H9 (cell line): Measurements from ENCODE around the gene ANKIB1. TPM values are rescaled to one million over a fixed set of nuclear protein-coding genes. Genes with fewer than 3 reads are reported as not detected.

Source experiments
- DNase-seq: peaks from one replicate; pipeline ENCODE4 v3.0.0-alpha.2; 2017
- H2AFZ ChIP-seq: one replicate; pipeline ENCODE4 v1.6.1; 2013; ENCODE audit warnings: mild to moderate bottlenecking, low read length, control low read depth, moderate library complexity
- H2AK5ac ChIP-seq: 2 replicates; pipeline ENCODE4 v1.6.1; 2013; ENCODE audit warnings: low read length, control low read depth, mixed read lengths; ENCODE audit not compliant: insufficient read length
- H2BK120ac ChIP-seq: one replicate; pipeline ENCODE4 v1.6.1; 2013; ENCODE audit warnings: low read depth, mild to moderate bottlenecking, low read length, control low read depth, inconsistent platforms; ENCODE audit not compliant: poor library complexity, severe bottlenecking
- H2BK12ac ChIP-seq: 2 replicates; pipeline ENCODE4 v1.6.1; 2013; ENCODE audit warnings: low read length, control low read depth, mixed read lengths, low read depth; ENCODE audit not compliant: insufficient read length
- H2BK15ac ChIP-seq: 2 replicates; pipeline ENCODE4 v1.6.1; 2013; ENCODE audit warnings: low read depth, low read length, control low read depth
- H2BK20ac ChIP-seq: one replicate; pipeline ENCODE4 v1.6.1; 2013; ENCODE audit warnings: low read depth, mild to moderate bottlenecking, low read length, control low read depth, inconsistent platforms; ENCODE audit not compliant: poor library complexity, severe bottlenecking
- H2BK5ac ChIP-seq: 2 replicates; pipeline ENCODE4 v1.6.1; 2013; ENCODE audit warnings: low read length, control low read depth, mixed read lengths; ENCODE audit not compliant: insufficient read length
- H3K14ac ChIP-seq: 2 replicates; pipeline ENCODE4 v1.6.1; 2013; ENCODE audit warnings: low read length, control low read depth; ENCODE audit not compliant: insufficient read depth
- H3K18ac ChIP-seq: 2 replicates; pipeline ENCODE4 v1.6.1; 2013; ENCODE audit warnings: low read depth, mild to moderate bottlenecking, mixed read lengths, low read length, control low read depth; ENCODE audit not compliant: insufficient read length
- H3K23ac ChIP-seq: 2 replicates; pipeline ENCODE4 v1.6.1; 2013; ENCODE audit warnings: low read length, control low read depth, mixed read lengths, low read depth; ENCODE audit not compliant: insufficient read length
- H3K23me2 ChIP-seq: 2 replicates; pipeline ENCODE4 v1.6.1; 2013; ENCODE audit warnings: low read depth, mild to moderate bottlenecking, mixed read lengths, low read length, control low read depth; ENCODE audit not compliant: insufficient read length, poor library complexity, severe bottlenecking
- H3K27ac ChIP-seq: 2 replicates; pipeline ENCODE4 v1.5.1; 2013; ENCODE audit warnings: low read length, control low read depth, mixed read lengths, low read depth; ENCODE audit not compliant: insufficient read length
- H3K27me3 ChIP-seq: 2 replicates; pipeline ENCODE4 v1.6.1; 2013; ENCODE audit warnings: low read length, control low read depth, inconsistent platforms; ENCODE audit not compliant: insufficient read depth
- H3K4ac ChIP-seq: 2 replicates; pipeline ENCODE4 v1.6.1; 2013; ENCODE audit warnings: low read depth, mild to moderate bottlenecking, control low read depth, inconsistent platforms, low read length, moderate library complexity
- H3K4me1 ChIP-seq: 2 replicates; pipeline ENCODE4 v1.6.1; 2013; ENCODE audit warnings: low read length, control low read depth, inconsistent platforms; ENCODE audit not compliant: insufficient read depth
- H3K4me2 ChIP-seq: 2 replicates; pipeline ENCODE4 v1.6.1; 2013; ENCODE audit warnings: low read length, control low read depth, mixed read lengths; ENCODE audit not compliant: insufficient read length, insufficient read depth
- H3K56ac ChIP-seq: 2 replicates; pipeline ENCODE4 v1.6.1; 2013; ENCODE audit warnings: low read depth, mild to moderate bottlenecking, mixed read lengths, low read length, control low read depth; ENCODE audit not compliant: insufficient read length
- H3K79me1 ChIP-seq: 2 replicates; pipeline ENCODE4 v1.6.1; 2013; ENCODE audit warnings: low read depth, mild to moderate bottlenecking, moderate library complexity, low read length, control low read depth, inconsistent platforms; ENCODE audit not compliant: insufficient read depth, poor library complexity, severe bottlenecking
- H3K79me2 ChIP-seq: 2 replicates; pipeline ENCODE4 v1.6.1; 2013; ENCODE audit warnings: low read length, control low read depth, inconsistent platforms; ENCODE audit not compliant: insufficient read depth
- H3K9ac ChIP-seq: 2 replicates; pipeline ENCODE4 v1.6.1; 2013; ENCODE audit warnings: low read length, control low read depth, mixed read lengths; ENCODE audit not compliant: insufficient read length; ENCODE audit errors: extremely low read depth
- H3K9me3 ChIP-seq: one replicate; pipeline ENCODE4 v1.6.1; 2013; ENCODE audit warnings: low read depth, low read length, inconsistent platforms; ENCODE audit not compliant: control insufficient read depth
- H3T11ph ChIP-seq: one replicate; pipeline ENCODE4 v1.6.1; 2013; ENCODE audit warnings: mild to moderate bottlenecking, low read length, control low read depth, inconsistent platforms
- H4K20me1 ChIP-seq: one replicate; pipeline ENCODE4 v1.6.1; 2013; ENCODE audit not compliant: control insufficient read depth, insufficient read length, insufficient read depth
- H4K5ac ChIP-seq: 2 replicates; pipeline ENCODE4 v1.6.1; 2013; ENCODE audit warnings: low read depth, mild to moderate bottlenecking, mixed read lengths, low read length, control low read depth; ENCODE audit not compliant: insufficient read length
- H4K8ac ChIP-seq: replicated peaks from 2 replicates; pipeline ENCODE4 v1.6.1; 2013; ENCODE audit warnings: low read length, control low read depth, mixed read lengths, low read depth; ENCODE audit not compliant: insufficient read length
- H4K91ac ChIP-seq: 2 replicates; pipeline ENCODE4 v1.6.1; 2013; ENCODE audit warnings: low read depth, mild to moderate bottlenecking, moderate library complexity, mixed read lengths, low read length, control low read depth; ENCODE audit not compliant: insufficient read length
- H3K27ac Mint-ChIP-seq, 3 experiments: 2 replicates in 2 of 3; 3 replicates in 1 of 3; pipeline ENCODE4 v1.8.0; 2020 to 2021; ENCODE audit warnings: mixed read lengths in 3 of 3, mild to moderate bottlenecking in 1 of 3, moderate library complexity in 1 of 3
- H3K27me3 Mint-ChIP-seq: 2 replicates; pipeline ENCODE4 v1.8.0; 2021; ENCODE audit warnings: low read depth, mild to moderate bottlenecking, moderate library complexity, mixed read lengths
- H3K36me3 Mint-ChIP-seq, 3 experiments: 2 replicates in 2 of 3; 3 replicates in 1 of 3; pipeline ENCODE4 v1.8.0; 2020 to 2021; ENCODE audit warnings: low read depth in 3 of 3, mixed read lengths in 3 of 3; ENCODE audit not compliant: insufficient read depth in 1 of 3
- H3K4me1 Mint-ChIP-seq, 2 experiments: 2 replicates each; pipeline ENCODE4 v1.8.0; 2020; ENCODE audit warnings: mixed read lengths in 2 of 2
- H3K4me3 Mint-ChIP-seq, 2 experiments: 2 replicates in 1 of 2; 3 replicates in 1 of 2; pipeline ENCODE4 v1.8.0; 2020 to 2021; ENCODE audit warnings: mild to moderate bottlenecking in 2 of 2, mixed read lengths in 2 of 2, moderate library complexity in 1 of 2
- H3K9me3 Mint-ChIP-seq, 2 experiments: 2 replicates in 1 of 2; 3 replicates in 1 of 2; pipeline ENCODE4 v1.8.0; 2020; ENCODE audit warnings: mild to moderate bottlenecking in 2 of 2, mixed read lengths in 2 of 2, moderate library complexity in 1 of 2
- CTCF ChIP-seq: fragments of 200-600 bp; sonication (generic); conservative IDR thresholded peaks from 3 replicates; pipeline ENCODE4 v1.8.0; 2021; ENCODE audit warnings: antibody characterized with exemption, mild to moderate bottlenecking
- WGBS: extraction: QIAGEN DNeasy Blood & Tissue Kit; methylation state at CpG from one replicate; pipeline ENCODE4 v1.1.7; 2013; ENCODE audit warnings: missing lambda C conversion rate, low lambda C conversion rate, mixed read lengths; ENCODE audit not compliant: insufficient read length; ENCODE audit errors: extremely low coverage; 5-methylcytosine and 5-hydroxymethylcytosine counted together
- total RNA-seq: library from RNA; stranded (reverse); gene quantifications from 2 replicates; pipeline ENCODE4 v1.2.1, GENCODE V29; 2021

ANKIB1 gene
- total RNA-seq, 1 experiment from 2014 or later, result 42.0 TPM

DNA sequence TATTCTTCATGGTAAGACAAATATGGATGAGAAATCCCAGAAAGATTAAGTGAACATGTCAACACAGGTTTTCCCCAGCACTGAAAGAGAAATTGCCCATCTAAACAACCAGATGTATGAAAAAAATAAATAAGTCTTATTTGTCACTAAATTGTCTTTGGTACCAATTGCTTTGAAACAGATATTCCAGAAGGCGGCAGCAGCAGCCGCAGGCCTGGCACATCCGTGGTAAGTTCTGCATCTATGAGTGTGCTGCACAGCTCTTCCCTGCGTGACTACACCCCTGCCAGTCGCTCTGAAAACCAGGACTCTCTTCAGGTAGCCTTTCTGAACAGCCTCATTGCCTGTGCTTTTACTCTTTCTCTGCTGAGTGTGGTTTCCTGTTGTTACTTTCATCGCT, 151.8 kb downstream of the ANKIB1 start:
- Histone ChIP-seq H3K79me1 (no peaks in the 10 kb centered on the region), H2BK15ac (no peak overlapping the region), H3K79me2 (no peaks in the 10 kb centered on the region), H3K23me2 (no peaks in the 10 kb centered on the region), H2AK5ac (no peak overlapping the region), H3T11ph (no peak overlapping the region), H2AFZ (no peak overlapping the region), H3K4ac (no peak overlapping the region), H2BK12ac (no peak overlapping the region), H3K14ac (no peak overlapping the region), H4K8ac (no peak overlapping the region), H3K27ac (no peak overlapping the region), H2BK5ac (no peak overlapping the region), H2BK20ac (no peak overlapping the region), H2BK120ac (no peak overlapping the region), H3K23ac (no peak overlapping the region), H3K18ac (no peak overlapping the region), H3K4me2 (no peak overlapping the region), H3K4me1 (no peaks in the 10 kb centered on the region), H4K91ac (no peak overlapping the region), H3K9ac (no peak overlapping the region), H4K5ac (no peak overlapping the region), H3K56ac (no peak overlapping the region), H3K9me3 (no peaks in the 10 kb centered on the region), H4K20me1 (peaks cover 2% of the 10 kb centered on the region), H3K27me3 (no peaks in the 10 kb centered on the region)
- peaks cover 7 to 30% (median 17%) of the 10 kb centered on the region in 3 experiments; a peak in 5 of 7 replicates for H3K36me3 Mint-ChIP-seq
- H3K27me3 Mint-ChIP-seq, result no peaks in the 10 kb centered on the region
- no peaks in the 10 kb centered on the region for H3K4me1 Mint-ChIP-seq
- no peak overlapping the region for H3K27ac Mint-ChIP-seq
- H3K4me3 Mint-ChIP-seq, result no peak overlapping the region
- no peaks in the 10 kb centered on the region for H3K9me3 Mint-ChIP-seq
- no CpG with 5 or more reads among the region's 6 CpGs for WGBS
- DNase-seq, result no peak
- TF ChIP-seq CTCF, result no peak
